ENCODE data around the gene YEATS4. TPM values are rescaled to one million over a fixed set of nuclear protein-coding genes. Genes with fewer than 3 reads are reported as not detected.

Gene YEATS4
- total RNA-seq, 1 experiment from 2014 or later = 38.9 TPM

- peaks cover 12% of the 10 kb centered on the region for H3K9me3 Mint-ChIP-seq (ENCODE audit: low read depth, unreplicated experiment)
- H3K4me1 Mint-ChIP-seq (ENCODE audit: low read depth, unreplicated experiment) = peaks cover 12% of the 10 kb centered on the region
- CTCF ChIA-PET = interaction anchor here (1.1 to 1.4 kb wide), 2 partner anchors 9 to 30 kb away, joined by 4 to 6 read pairs; no protein-coding TSS in a partner anchor
- no peaks in the 10 kb centered on the region for H3K36me3 Mint-ChIP-seq (ENCODE audit: insufficient read depth, unreplicated experiment)
- no peak for DNase-seq
- no peak overlapping the region for H3K4me3 Mint-ChIP-seq (ENCODE audit: low read depth, unreplicated experiment)
- intact Hi-C loops (cut with micrococcal nuclease; ENCODE audit: unreplicated experiment) = no loop called here
- BruUV-seq (replicated peaks) = no TSS peak
- no peaks in the 10 kb centered on the region for H3K27me3 Mint-ChIP-seq (ENCODE audit: unreplicated experiment)
- no peak for TF ChIP-seq CTCF (IDR thresholded peaks at IDR 0.05; ENCODE audit: unreplicated experiment)
- no peak overlapping the region for H3K27ac Mint-ChIP-seq (ENCODE audit: unreplicated experiment)
Observed at GRCh38 chr12:69321351-69321750, 38.2 kb upstream of the YEATS4 start.

GRCh38 chr12:69324797-69325466, 34.6 kb upstream of the YEATS4 start:
- H3K9me3 Mint-ChIP-seq (ENCODE audit: low read depth, unreplicated experiment) = peaks cover 4% of the 10 kb centered on the region
- H3K27me3 Mint-ChIP-seq (ENCODE audit: unreplicated experiment) = no peaks in the 10 kb centered on the region
- DNase-seq = no peak
- intact Hi-C loops (cut with micrococcal nuclease; ENCODE audit: unreplicated experiment) = no loop called here
- no peak overlapping the region for H3K27ac Mint-ChIP-seq (ENCODE audit: unreplicated experiment)
- H3K36me3 Mint-ChIP-seq (ENCODE audit: insufficient read depth, unreplicated experiment) = peaks cover 8% of the 10 kb centered on the region
- TF ChIP-seq CTCF (IDR thresholded peaks at IDR 0.05; ENCODE audit: unreplicated experiment) = no peak
- peaks cover 27% of the 10 kb centered on the region for H3K4me1 Mint-ChIP-seq (ENCODE audit: low read depth, unreplicated experiment)
- CTCF ChIA-PET = no interaction called here
- no TSS peak for BruUV-seq (replicated peaks)
- no peak overlapping the region for H3K4me3 Mint-ChIP-seq (ENCODE audit: low read depth, unreplicated experiment)

GRCh38 chr12:69328426-69328825, 31.1 kb upstream of the YEATS4 start:
- Mint-ChIP-seq H3K27me3 (ENCODE audit: unreplicated experiment) (no peaks in the 10 kb centered on the region), H3K4me1 (ENCODE audit: low read depth, unreplicated experiment) (peaks cover 36% of the 10 kb centered on the region), H3K27ac (ENCODE audit: unreplicated experiment) (peak overlapping the region; percentile 69), H3K4me3 (ENCODE audit: low read depth, unreplicated experiment) (peak overlapping the region; percentile 38), H3K9me3 (ENCODE audit: low read depth, unreplicated experiment) (no peaks in the 10 kb centered on the region), H3K36me3 (ENCODE audit: insufficient read depth, unreplicated experiment) (peaks cover 33% of the 10 kb centered on the region)
- no TSS peak for BruUV-seq (replicated peaks)
- no peak for DNase-seq
- no peak for TF ChIP-seq CTCF (IDR thresholded peaks at IDR 0.05; ENCODE audit: unreplicated experiment)
- intact Hi-C loops (cut with micrococcal nuclease; ENCODE audit: unreplicated experiment) = no loop called here
- CTCF ChIA-PET = interaction anchor here (1.2 kb wide), 1 partner anchor 20 kb away, joined by 3 read pairs; no protein-coding TSS in a partner anchor

GRCh38 chr12:69329669-69330428, 29.7 kb upstream of the YEATS4 start:
- Mint-ChIP-seq H3K9me3 (ENCODE audit: low read depth, unreplicated experiment) (no peaks in the 10 kb centered on the region), H3K27me3 (ENCODE audit: unreplicated experiment) (no peaks in the 10 kb centered on the region), H3K4me3 (ENCODE audit: low read depth, unreplicated experiment) (peak overlapping the region; percentile 82), H3K27ac (ENCODE audit: unreplicated experiment) (peak overlapping the region; percentile 90), H3K4me1 (ENCODE audit: low read depth, unreplicated experiment) (peaks cover 49% of the 10 kb centered on the region), H3K36me3 (ENCODE audit: insufficient read depth, unreplicated experiment) (peaks cover 33% of the 10 kb centered on the region)
- intact Hi-C loops (cut with micrococcal nuclease; ENCODE audit: unreplicated experiment) = loop anchor here (5.0 kb wide), 1 partner anchor 38 kb away; no protein-coding TSS in a partner anchor
- CTCF ChIA-PET = interaction anchor here (0.5 to 1.8 kb wide), 3 partner anchors 9 to 88 kb away, joined by 4 to 9 read pairs (median 4); partner anchors contain the start of gene LYZ
- no TSS peak for BruUV-seq (replicated peaks)
- no peak for TF ChIP-seq CTCF (IDR thresholded peaks at IDR 0.05; ENCODE audit: unreplicated experiment)
- no peak for DNase-seq

Measured in Calu3 (cell line).